Endothelial cell of umbilical vein (primary cell): ENCODE data around the gene MAP1LC3B. TPM values are rescaled to one million over a fixed set of nuclear protein-coding genes. Genes with fewer than 3 reads are reported as not detected.

ENCODE experiments used
- BruUV-seq: library from RNA; stranded (reverse); fragments of 400-500 nt; replicated peaks from 2 replicates; lab custom pipeline; 2021; lab: Mats Ljungman, UMichigan
- CTCF ChIA-PET: fragments of 300-600, 350-600 bp; sonication (Branson Sonifier 250); formaldehyde crosslinking; loops from one replicate; lab custom pipeline; 2021; ENCODE audit warnings: antibody characterized with exemption, inconsistent platforms; lab: Charles Lee
- POLR2A ChIA-PET: fragments of 300-600, 350-600 bp; sonication (Branson Sonifier 250); formaldehyde crosslinking; loops from one replicate; lab custom pipeline; 2021; ENCODE audit warnings: antibody characterized with exemption, inconsistent platforms; lab: Charles Lee
- DNase-seq: peaks from one replicate; pipeline ENCODE4 v3.0.0-alpha.2; 2011; ENCODE audit warnings: low read depth, low spot score
- FAIRE-seq: peaks from 2 replicates; lab custom pipeline; 2011; peaks lifted over from hg19 to GRCh38; lab: Jason Lieb, UNC
- H2AFZ ChIP-seq: 2 replicates; pipeline ENCODE4 v1.6.0; 2012; ENCODE audit warnings: low read depth, low read length, control low read depth, inconsistent platforms
- H3K27ac ChIP-seq: 2 replicates; pipeline ENCODE4 v1.5.1; 2011; ENCODE audit warnings: low read depth, mild to moderate bottlenecking, control low read depth, low read length, moderate library complexity; ENCODE audit not compliant: insufficient read depth
- H3K27me3 ChIP-seq, 2 experiments: 2 replicates each; pipeline versions ENCODE4 v1.6.0 to v1.6.1; 2011; ENCODE audit warnings: low read length in 2 of 2, mixed read lengths in 1 of 2; ENCODE audit not compliant: control insufficient read depth in 2 of 2, insufficient read depth in 2 of 2
- H3K36me3 ChIP-seq, 2 experiments: 2 replicates in 1 of 2; 3 replicates in 1 of 2; pipeline ENCODE4 v1.5.1; 2011; ENCODE audit warnings: low read length in 2 of 2, mild to moderate bottlenecking in 1 of 2, moderate library complexity in 1 of 2; ENCODE audit not compliant: control insufficient read depth in 2 of 2, insufficient read depth in 2 of 2; ENCODE audit errors: extremely low read depth in 1 of 2
- H3K4me1 ChIP-seq: 3 replicates; pipeline ENCODE4 v1.5.1; 2011; ENCODE audit warnings: mild to moderate bottlenecking, low read length; ENCODE audit not compliant: control insufficient read depth, insufficient read depth; ENCODE audit errors: extremely low read depth
- H3K4me2 ChIP-seq: 2 replicates; pipeline ENCODE4 v1.6.1; 2011; ENCODE audit warnings: low read length, control low read depth, mixed read lengths; ENCODE audit not compliant: insufficient read depth
- H3K4me3 ChIP-seq, 3 experiments: fragments of 200-600 bp in 1 of 3; sonication (generic), shearing (Covaris generic) in 1 of 3; replicated peaks in 1 of 3; 2 replicates each; pipeline ENCODE4 v1.5.1; 2011 to 2016; ENCODE audit warnings: control low read depth in 3 of 3, low read length in 3 of 3, mild to moderate bottlenecking in 2 of 3, inconsistent platforms in 1 of 3, low read depth in 1 of 3, moderate library complexity in 1 of 3; ENCODE audit not compliant: insufficient read depth in 1 of 3
- H3K79me2 ChIP-seq: 2 replicates; pipeline ENCODE4 v1.6.0; 2012; ENCODE audit warnings: low read length, inconsistent platforms; ENCODE audit not compliant: control insufficient read depth, insufficient read depth
- H3K9ac ChIP-seq: replicated peaks from 2 replicates; pipeline ENCODE3; 2011; ENCODE audit warnings: low read length, control low read depth; ENCODE audit not compliant: insufficient read depth; ENCODE audit errors: extremely low read depth
- H3K9me1 ChIP-seq: replicated peaks from 3 replicates; pipeline ENCODE4 v1.6.0; 2011; ENCODE audit warnings: mild to moderate bottlenecking, low read length; ENCODE audit not compliant: control insufficient read depth, insufficient read depth; ENCODE audit errors: extremely low read depth
- H3K9me3 ChIP-seq: replicated peaks from 2 replicates; pipeline ENCODE4 v1.5.1; 2012; ENCODE audit warnings: low read length, inconsistent platforms; ENCODE audit not compliant: control insufficient read depth, insufficient read depth
- H4K20me1 ChIP-seq: replicated peaks from 2 replicates; pipeline ENCODE3; 2011; ENCODE audit warnings: mild to moderate bottlenecking, low read length; ENCODE audit not compliant: control insufficient read depth, insufficient read depth; ENCODE audit errors: extremely low read depth
- CTCF ChIP-seq, 2 donors: IDR thresholded peaks; 1 replicate in 1 of 2; 2 replicates in 1 of 2; pipeline ENCODE4 v1.5.1; 2011; ENCODE audit warnings: low read length in 2 of 2, mild to moderate bottlenecking in 2 of 2, moderate library complexity in 2 of 2, control low read depth in 1 of 2, inconsistent platforms in 1 of 2, low read depth in 1 of 2; ENCODE audit not compliant: insufficient read depth in 1 of 2; ENCODE audit errors: extremely low read depth in 1 of 2
- FOS ChIP-seq: IDR thresholded peaks from 2 replicates; pipeline ENCODE4 v1.6.1; 2011; ENCODE audit warnings: mild to moderate bottlenecking, low read length, moderate library complexity, borderline replicate concordance; ENCODE audit not compliant: insufficient read depth
- JUN ChIP-seq: IDR thresholded peaks from 2 replicates; pipeline ENCODE4 v1.6.1; 2011; ENCODE audit warnings: borderline replicate concordance, low read depth; ENCODE audit not compliant: insufficient read length, insufficient read depth
- MYC ChIP-seq: IDR thresholded peaks from one replicate; pipeline ENCODE4 v1.6.1; 2011; ENCODE audit warnings: mild to moderate bottlenecking, low read depth, low read length
- POLR2A ChIP-seq: IDR thresholded peaks from 2 replicates; pipeline ENCODE4 v1.6.1; 2012; ENCODE audit warnings: low read depth, mild to moderate bottlenecking, control low read depth, low read length
- POLR2AphosphoS5 ChIP-seq: IDR thresholded peaks from 2 replicates; pipeline ENCODE4 v1.6.1; 2012; ENCODE audit warnings: low read depth, mild to moderate bottlenecking, control low read depth, low read length, moderate library complexity; ENCODE audit not compliant: insufficient read depth
- dilution Hi-C: fragments of 300-500 bp; cut with MboI; formaldehyde crosslinking; loops from one replicate; pipeline ENCODE4 v1.15.0; 2019; ENCODE audit warnings: low sequenced_read_pairs; ENCODE audit not compliant: extremely low pct_ligation_motif_present
- intact Hi-C: fragments of 100-400 bp; cut with micrococcal nuclease; formaldehyde crosslinking; loops from one replicate; pipeline ENCODE4 v1.10.0; 2022
- polyA plus RNA-seq, 4 experiments: library from polyadenylated mRNA; depleted of rRNA in 3 of 4; stranded (reverse) in 3 of 4; unstranded in 1 of 4; fragments of >200 nt; gene quantifications; 2 replicates each; pipeline versions ENCODE4 v1.2.1 to v1.2.3, GENCODE V29; 2011 to 2012; ENCODE audit warnings: missing spikeins in 1 of 4
- total RNA-seq: library from RNA; stranded (reverse); gene quantifications from 2 replicates; pipeline ENCODE4 v1.2.3, GENCODE V29; 2021

Gene MAP1LC3B
- total and polyA plus RNA-seq, 2 donors (not counting 3 experiments of a cell fraction or from before 2014, with no cell fraction given) = 40.7 to 99.9 TPM

- H3K4me2 ChIP-seq = no peak overlapping the region
- H3K9me1 ChIP-seq = no peaks in the 10 kb centered on the region
- dilution Hi-C loops = no loop called here
- H4K20me1 ChIP-seq = no peaks in the 10 kb centered on the region
- no peaks in the 10 kb centered on the region for H3K79me2 ChIP-seq
- no peak for DNase-seq
- H2AFZ ChIP-seq = no peak overlapping the region
- H3K27ac ChIP-seq = no peak overlapping the region
- H3K9me3 ChIP-seq = no peaks in the 10 kb centered on the region
- no peak for FAIRE-seq
- TF ChIP-seq JUN = no peak
- no peak for TF ChIP-seq CTCF (IDR thresholded peaks at IDR 0.05; ENCODE audit: extremely low read depth in 1 of 2, insufficient read depth in 1 of 2, low read depth in 1 of 2, low read length in 2 of 2)
- TF ChIP-seq POLR2AphosphoS5 = no peak
- no peak for TF ChIP-seq POLR2A
- TF ChIP-seq MYC = no peak
- H3K4me3 ChIP-seq = no peak overlapping the region
- intact Hi-C loops = no loop called here
- peaks cover 1% of the 10 kb centered on the region for H3K4me1 ChIP-seq
- no TSS peak for BruUV-seq
- peaks cover 5 to 23% of the 10 kb centered on the region in 2 experiments for H3K36me3 ChIP-seq
- POLR2A ChIA-PET = no interaction called here
- CTCF ChIA-PET = interaction anchor here (0.7 kb wide), 1 partner anchor 14 kb away, joined by 3 read pairs; no protein-coding TSS in a partner anchor
- H3K27me3 ChIP-seq = no peaks in the 10 kb centered on the region
- no peak overlapping the region for H3K9ac ChIP-seq
Measured at GRCh38 chr16:87358696-87359095, 33.4 kb upstream of the MAP1LC3B start.

GRCh38 chr16:87359121-87359520 is 33.0 kb upstream of the MAP1LC3B start:
- no TSS peak for BruUV-seq
- H3K9me1 ChIP-seq = no peaks in the 10 kb centered on the region
- H3K27ac ChIP-seq = no peak overlapping the region
- H3K4me3 ChIP-seq = no peak overlapping the region
- H3K27me3 ChIP-seq = no peaks in the 10 kb centered on the region
- no peak for DNase-seq
- FAIRE-seq = no peak
- dilution Hi-C loops = no loop called here
- peaks cover 6% of the 10 kb centered on the region for H3K4me1 ChIP-seq
- ChIA-PET CTCF (no interaction called here), POLR2A (no interaction called here)
- intact Hi-C loops = no loop called here
- H4K20me1 ChIP-seq = no peaks in the 10 kb centered on the region
- TF ChIP-seq CTCF (IDR thresholded peaks at IDR 0.05; ENCODE audit: extremely low read depth in 1 of 2, insufficient read depth in 1 of 2, low read depth in 1 of 2, low read length in 2 of 2) (no peak), FOS (no peak), JUN (no peak), POLR2AphosphoS5 (no peak)
- no peak overlapping the region for H3K9ac ChIP-seq
- no peaks in the 10 kb centered on the region for H3K9me3 ChIP-seq
- peaks cover 5 to 23% of the 10 kb centered on the region in 2 experiments for H3K36me3 ChIP-seq
- H3K4me2 ChIP-seq = no peak overlapping the region
- H2AFZ ChIP-seq = no peak overlapping the region
- H3K79me2 ChIP-seq = peaks cover 1% of the 10 kb centered on the region
